Heart left ventricle (tissue), 16 donors: ENCODE data around the gene PLIN1. TPM values are rescaled to one million over a fixed set of nuclear protein-coding genes. Genes with fewer than 3 reads are reported as not detected.

ENCODE experiments used
- ATAC-seq, 4 donors: fragments of 200-7000 bp; cut with Tn5 transposase; one replicate each; pipeline ENCODE4 v1.9.1; 2020 to 2022; ENCODE audit warnings: moderate library complexity in 4 of 4, mild to moderate bottlenecking in 3 of 4, moderate number of reproducible peaks in 1 of 4
- DNase-seq, 5 donors: peaks; one replicate each; pipeline ENCODE4 v3.0.0-alpha.2; 2020
- H3K27ac ChIP-seq, 12 donors: fragments of 200-600 bp; sonication (generic) in 4 of 12; one replicate each; pipeline versions ENCODE4 v1.5.0 to v1.8.0; 2016 to 2022; ENCODE audit warnings: mild to moderate bottlenecking in 2 of 12
- H3K27me3 ChIP-seq, 9 donors: fragments of 200-600 bp; sonication (generic) in 2 of 9; one replicate each; pipeline versions ENCODE4 v1.5.1 to v1.8.0; 2016 to 2022; ENCODE audit warnings: mild to moderate bottlenecking in 3 of 9
- H3K36me3 ChIP-seq, 9 donors: fragments of 200-600 bp; sonication (generic) in 2 of 9; one replicate each; pipeline versions ENCODE4 v1.5.0 to v1.8.0; 2018 to 2022; ENCODE audit warnings: mild to moderate bottlenecking in 2 of 9
- H3K4me1 ChIP-seq, 12 donors: fragments of 200-600 bp; sonication (generic) in 4 of 12; one replicate each; pipeline versions ENCODE4 v1.5.0 to v1.8.0; 2016 to 2022; ENCODE audit warnings: mild to moderate bottlenecking in 3 of 12
- H3K4me3 ChIP-seq, 12 donors: fragments of 200-600 bp; sonication (generic) in 4 of 12; one replicate each; pipeline versions ENCODE4 v1.5.0 to v1.8.0; 2017 to 2022; ENCODE audit warnings: mild to moderate bottlenecking in 9 of 12, moderate library complexity in 4 of 12
- H3K9me3 ChIP-seq, 12 donors: fragments of 200-600 bp; sonication (generic) in 4 of 12; one replicate each; pipeline versions ENCODE4 v1.5.0 to v1.8.0; 2016 to 2022; ENCODE audit warnings: mild to moderate bottlenecking in 1 of 12
- CTCF ChIP-seq, 12 donors: fragments of 200-600 bp; sonication (generic) in 4 of 12; IDR thresholded peaks; one replicate each; pipeline versions ENCODE4 v1.5.0 to v1.8.0; 2018 to 2022; ENCODE audit warnings: antibody characterized with exemption in 12 of 12, mild to moderate bottlenecking in 5 of 12
- POLR2A ChIP-seq, 2 donors: fragments of 450-650 bp; IDR thresholded peaks; one replicate each; pipeline ENCODE4 v1.6.1; 2017; ENCODE audit warnings: antibody characterized with exemption in 2 of 2, mild to moderate bottlenecking in 2 of 2, moderate library complexity in 2 of 2
- WGBS, 4 donors: extraction: QIAGEN DNeasy Blood & Tissue Kit in 2 of 4; methylation state at CpG; one replicate each; pipeline versions ENCODE4 v1.1.5 to v1.1.7; 2013 to 2018; 5-methylcytosine and 5-hydroxymethylcytosine counted together
- intact Hi-C, 10 donors: fragments of 100-400 bp; cut with DNase I; formaldehyde crosslinking; loops; one replicate each; pipeline versions ENCODE4 v1.11.1 to v1.14.2; 2022
- polyA plus RNA-seq, 2 donors: library from polyadenylated mRNA; stranded (reverse); fragments of 200-250 nt; gene quantifications; one replicate each; pipeline ENCODE4 v1.2.3, GENCODE V29; 2013
- total RNA-seq, 9 donors: library from RNA; depleted of rRNA in 2 of 9; stranded (reverse); fragments of >200 nt in 2 of 9; fragmentation: NEBNext Ultra II Directional in 3 of 9; extraction: Animal tissue kit (Norgen Biotek cat#: 25700) in 3 of 9; gene quantifications; one replicate each; pipeline versions ENCODE4 v1.1.0 to v1.2.4, GENCODE V29; 2016 to 2023
- donor health status: ischemic (EF 13 %, LVEDD 7.1; RV severe dilation, severe dysfunction).
- donor health status: healthy with polysubstance abuse.
- donor health status: DM: no; HTN: yes; CAD: no.
- donor health status: DM: no; HTN: no; CAD: no.
- donor health status: ischemic (EF 25% LVEDD 6.9; RV normal size, moderate dysfunction).
- donor health status: ischemic (EF 25% LVEDD 5.7; RV mildly dilated, moderate dysfunction).
- donor health status: healthy.
- donor health status: DM: yes; HTN: yes; CAD: no.
- donor health status: ischemic (EF 35%, LVEDD 5.7; RV mildly dilated, moderate dysfunction).
- donor health status: nonischemic (EF 11% LVEDD 7.7; RV severe dilation, severe dysfunction).
- donor health status: DM: yes; HTN: yes; CAD: no.
- donor health status: PGD.
- donor health status: ischemic (EF 29% LVEDD 5.4; RV normal size, mild dysfunction).
- donor health status: nonischemic (EF 23%, LVEDD 6.1; RV moderate dilation, normal function).

PLIN1 gene
- total and polyA plus RNA-seq, 11 donors, result 0.28 to 143 (median 4.0) TPM

- DNase-seq (no peak), ATAC-seq (peak in 1 of 4 donors; percentile 22)
- no peaks in the 10 kb centered on the region for H3K4me1 ChIP-seq
- H3K4me3 ChIP-seq, result no peak overlapping the region
- intact Hi-C loops, result no loop called here
- H3K36me3 ChIP-seq, result peaks cover 0 to 73% (median 48%) of the 10 kb centered on the region in 9 donors
- H3K27me3 ChIP-seq, result no peaks in the 10 kb centered on the region
- H3K9me3 ChIP-seq, result no peaks in the 10 kb centered on the region
- TF ChIP-seq POLR2A (IDR thresholded peaks at IDR 0.05), result no peak
- no peak for TF ChIP-seq CTCF (IDR thresholded peaks at IDR 0.05)
- WGBS, 4 donors, result 94 to 97% (median 95%) methylated on average over 25 to 30 of the region's 30 CpGs
- no peak overlapping the region for H3K27ac ChIP-seq
Observed at GRCh38 chr15:89630974-89631901, 47.9 kb downstream of the PLIN1 start.

GRCh38 chr15:89630260-89630659, 48.9 kb downstream of the PLIN1 start:
- H3K4me1 ChIP-seq, result no peaks in the 10 kb centered on the region
- no peak overlapping the region for H3K4me3 ChIP-seq
- ATAC-seq, result no peak
- no peaks in the 10 kb centered on the region for H3K27me3 ChIP-seq
- intact Hi-C loops, result no loop called here
- no peak for DNase-seq
- TF ChIP-seq CTCF (IDR thresholded peaks at IDR 0.05) (no peak), POLR2A (IDR thresholded peaks at IDR 0.05) (no peak)
- no peaks in the 10 kb centered on the region for H3K9me3 ChIP-seq
- H3K27ac ChIP-seq, result no peak overlapping the region
- WGBS, 4 donors, result 94 to 97% (median 95%) methylated on average over 9 to 14 of the region's 14 CpGs
- H3K36me3 ChIP-seq, result peaks cover 0 to 78% (median 51%) of the 10 kb centered on the region in 9 donors

- ATAC-seq (no peak), DNase-seq (no peak)
- Histone ChIP-seq H3K4me3 (no peak overlapping the region), H3K27ac (no peak overlapping the region), H3K9me3 (no peaks in the 10 kb centered on the region), H3K36me3 (peaks cover 0 to 78% (median 51%) of the 10 kb centered on the region in 9 donors), H3K27me3 (no peaks in the 10 kb centered on the region), H3K4me1 (no peaks in the 10 kb centered on the region)
- intact Hi-C loops, result no loop called here
- no peak for TF ChIP-seq POLR2A (IDR thresholded peaks at IDR 0.05)
- no peak for TF ChIP-seq CTCF (IDR thresholded peaks at IDR 0.05)
- 89 to 98% (median 96%) methylated on average over 3 to 5 of the region's 5 CpGs for WGBS, 4 donors
Observed at GRCh38 chr15:89629829-89630228, 49.3 kb downstream of the PLIN1 start.

- ATAC-seq (no peak), DNase-seq (no peak)
- peaks cover 0 to 77% (median 51%) of the 10 kb centered on the region in 9 donors for H3K36me3 ChIP-seq
- WGBS, 4 donors, result 92 to 96% (median 93%) methylated on average over 27 to 30 of the region's 30 CpGs
- no peaks in the 10 kb centered on the region for H3K4me1 ChIP-seq
- TF ChIP-seq CTCF (IDR thresholded peaks at IDR 0.05) (no peak), POLR2A (IDR thresholded peaks at IDR 0.05) (no peak)
- no peaks in the 10 kb centered on the region for H3K9me3 ChIP-seq
- intact Hi-C loops, result no loop called here
- H3K27me3 ChIP-seq, result no peaks in the 10 kb centered on the region
- H3K4me3 ChIP-seq, result no peak overlapping the region
- no peak overlapping the region for H3K27ac ChIP-seq
Observed at GRCh38 chr15:89628806-89629715, 50.1 kb downstream of the PLIN1 start.
